ENCODE measurements around the gene TTC13.

DNA sequence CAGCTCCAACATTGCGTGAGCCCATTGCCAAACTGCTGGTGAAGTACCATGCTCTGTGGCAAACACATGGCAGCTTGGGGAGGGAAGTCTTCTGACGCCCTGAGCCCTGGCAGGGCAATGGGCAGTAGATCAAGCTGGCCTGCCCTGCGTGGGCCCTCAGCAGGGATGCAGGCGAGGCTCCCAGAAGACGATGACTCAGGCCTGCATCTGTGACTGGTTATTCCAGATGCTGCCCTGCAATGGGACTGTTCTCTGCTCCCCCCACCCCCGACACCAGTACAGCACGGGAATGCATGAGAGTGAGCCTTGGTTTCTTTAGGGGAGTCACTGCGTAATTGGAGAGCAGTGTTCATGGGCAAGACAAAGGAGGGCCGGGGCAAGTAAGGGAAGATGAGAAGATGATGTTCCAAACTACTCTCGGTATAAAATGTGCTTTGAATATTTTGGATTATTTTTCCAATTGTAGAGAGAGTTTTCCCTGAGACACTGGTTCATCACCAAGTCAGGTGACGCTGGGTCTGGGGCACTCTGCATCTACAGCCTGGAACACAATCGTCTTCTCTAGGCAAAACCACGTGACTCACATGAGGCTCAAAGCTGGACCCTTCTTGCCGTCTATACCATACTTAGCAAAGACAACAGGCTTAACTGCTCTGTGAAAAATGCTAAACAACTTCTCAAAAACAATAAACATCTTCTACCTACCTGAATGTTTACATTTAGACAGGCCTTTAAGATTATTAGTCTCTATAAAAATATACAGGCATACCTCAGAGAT is 101.3 kb downstream of the TTC13 start:
- TF ChIP-seq CTCF (conservative IDR thresholded peaks at IDR 0.05; ENCODE audit: low read depth, low read length): no peak
- no peak for TF ChIP-seq EZH2phosphoT487 (IDR thresholded peaks at IDR 0.05; ENCODE audit: borderline replicate concordance, low read length)
- no peak for TF ChIP-seq EZH2 (IDR thresholded peaks at IDR 0.05; ENCODE audit: low read length, unreplicated experiment)
